ENCODE measurements around the gene MMP17.

- TF ChIP-seq POLR2A (IDR thresholded peaks at IDR 0.05), result no peak
- no peak for TF ChIP-seq CTCF (IDR thresholded peaks at IDR 0.05)
Observed at GRCh38 chr12:131783915-131784541, 44.2 kb upstream of the MMP17 start.

All from thyroid gland (tissue), 4 donors.